ENCODE results near the gene CDK5RAP1. TPM values are rescaled to one million over a fixed set of nuclear protein-coding genes. Genes with fewer than 3 reads are reported as not detected.
A peak's percentile ranks its signal among the peaks of the same experiment; 100 is the strongest.

The CDK5RAP1 gene
- total and polyA plus RNA-seq, 2 of the 4 experiments (the other 2 are of a cell fraction), result 23.9 to 28.1 TPM

- Histone ChIP-seq H3K18ac (ENCODE audit: low read depth, low read length) (no peak within 1 kb of the TSS), H3K4me2 (ENCODE audit: low read depth, low read length) (peak within 1 kb of the TSS; percentile 99), H3K79me1 (ENCODE audit: low read depth in 1 of 2, low read length in 2 of 2) (peaks cover 4 to 17% of the 10 kb centered on the region in 2 experiments; a peak in 2 of 4 replicates), H3K9me1 (ENCODE audit: insufficient read depth, low read length) (peaks cover 3% of the 10 kb centered on the region; the same call in 1 of the 2 replicates), H2BK15ac (ENCODE audit: low read depth, low read length) (no peak within 1 kb of the TSS), H2AK5ac (ENCODE audit: low read depth, low read length) (peak within 1 kb of the TSS; percentile 78; the same call in 1 of the 2 replicates), H3K23ac (ENCODE audit: low read depth, low read length) (peak within 1 kb of the TSS; percentile 72), H3K9ac (ENCODE audit: low read depth, low read length) (peak within 1 kb of the TSS; percentile 66), H4K91ac (ENCODE audit: insufficient read depth, low read depth, low read length) (no peak within 1 kb of the TSS), H4K5ac (ENCODE audit: low read depth, low read length) (no peak within 1 kb of the TSS; the same call in 1 of the 2 replicates), H2BK120ac (ENCODE audit: low read depth, low read length) (no peak within 1 kb of the TSS), H3K9me3 (ENCODE audit: control insufficient read depth, insufficient read depth, low read length) (0 out of 2 replicates have a peak, but pooled peaks cover 1% of the 10 kb centered on the region), H2AK9ac (replicated peaks; ENCODE audit: low read depth, low read length, poor library complexity) (peak within 1 kb of the TSS; percentile 90), H3K14ac (replicated peaks; ENCODE audit: low read depth, low read length) (peak within 1 kb of the TSS; percentile 44), H3K27ac (ENCODE audit: insufficient read depth, low read length) (peak within 1 kb of the TSS; percentile 41), H3K27me3 (ENCODE audit: control insufficient read depth, insufficient read depth, low read length) (no peaks in the 10 kb centered on the region), H3K4me3 (ENCODE audit: insufficient read depth, low read depth, low read length) (peak within 1 kb of the TSS; percentile 93), H3K56ac (ENCODE audit: extremely low read depth, insufficient read depth, low read length) (no peak within 1 kb of the TSS), H4K20me1 (ENCODE audit: insufficient read depth, low read length) (0 out of 2 replicates have a peak, but pooled peaks cover 3% of the 10 kb centered on the region), H2AFZ (replicated peaks; ENCODE audit: low read length, poor library complexity) (peak within 1 kb of the TSS; percentile 100), H3K36me3 (ENCODE audit: control insufficient read depth, insufficient read depth, low read length) (no peaks in the 10 kb centered on the region), H2BK20ac (ENCODE audit: low read depth, low read length) (no peak within 1 kb of the TSS), H2BK5ac (ENCODE audit: low read depth, low read length, poor library complexity, severe bottlenecking) (peak within 1 kb of the TSS; percentile 50), H3K4ac (ENCODE audit: low read depth, low read length) (no peak within 1 kb of the TSS), H3K4me1 (ENCODE audit: control insufficient read depth, insufficient read depth, low read length) (peaks cover 4% of the 10 kb centered on the region; the same call in 1 of the 2 replicates), H4K8ac (ENCODE audit: low read depth in 2 of 2, low read length in 2 of 2) (peak within 1 kb of the TSS in 1 of 2 experiments; percentile 73; a peak in 1 of 4 replicates)
- DNase-seq (peak; percentile 49), ATAC-seq (ENCODE audit: low read depth) (peak; percentile 92)
- CTCF ChIA-PET, result interaction anchor here (0.6 to 1.1 kb wide), 2 partner anchors 27 to 707 kb away, joined by 3 to 7 read pairs; no protein-coding TSS in a partner anchor
- POLR2A ChIA-PET (ENCODE audit: unreplicated experiment), result interaction anchor here (0.6 kb wide), 1 partner anchor 1564 kb away, joined by 3 read pairs; no protein-coding TSS in a partner anchor
- 0% methylated on average over 51 of the region's 75 CpGs; no CpG with 5 or more reads in 1 of the 2 experiments for WGBS, 2 experiments (ENCODE audit: extremely low coverage in 2 of 2, insufficient read length in 1 of 2)
- in situ Hi-C loops (cut with MboI; ENCODE audit: low sequenced_read_pairs) (no loop called here), intact Hi-C loops (cut with micrococcal nuclease) (no loop called here), dilution Hi-C loops (cut with HindIII; ENCODE audit: low sequenced_read_pairs, unreplicated experiment) (no loop called here)
- TF ChIP-seq MAZ (IDR thresholded peaks at IDR 0.05; ENCODE audit: borderline replicate concordance, low read depth, low read length) (peak; percentile 44; the same call in 1 of the 2 replicates), BHLHE40 (IDR thresholded peaks at IDR 0.05; ENCODE audit: low read depth, low read length) (no peak)
- no TSS peak for BruUV-seq (replicated peaks)
These were observed 42.4 kb upstream of the CDK5RAP1 start, which contains the start of gene SNTA1 for GRCh38 chr20:33443512-33444239. Gene SNTA1 (minus strand): TSS chr20:33443763. CDS start chr20:33443620, 143 bp downstream.

Data from IMR-90 (cell line).